Kidney epithelial cell (primary cell): ENCODE data around the gene PROCA1. TPM values are rescaled to one million over a fixed set of nuclear protein-coding genes. Genes with fewer than 3 reads are reported as not detected.
A peak's percentile ranks its signal among the peaks of the same experiment; 100 is the strongest.

Source experiments
- DNase-seq: peaks from one replicate; pipeline ENCODE4 v3.0.0-alpha.2; 2010; ENCODE audit warnings: low read depth
- H3K27me3 ChIP-seq: 2 replicates; pipeline ENCODE4 v1.6.0; 2011; ENCODE audit warnings: low read length; ENCODE audit not compliant: control insufficient read depth, insufficient read depth
- H3K36me3 ChIP-seq: 2 replicates; pipeline ENCODE4 v1.5.1; 2011; ENCODE audit warnings: low read length; ENCODE audit not compliant: control insufficient read depth, insufficient read depth
- H3K4me3 ChIP-seq: 2 replicates; pipeline ENCODE4 v1.5.1; 2011; ENCODE audit warnings: low read depth, mild to moderate bottlenecking, control low read depth, low read length
- CTCF ChIP-seq: IDR thresholded peaks from 2 replicates; pipeline ENCODE4 v1.5.1; 2011; ENCODE audit warnings: mild to moderate bottlenecking, moderate library complexity, low read length, control low read depth, inconsistent platforms; ENCODE audit not compliant: insufficient read depth, poor library complexity, severe bottlenecking
- total RNA-seq: library from RNA; depleted of rRNA; stranded (reverse); fragments of >200 nt; gene quantifications from 2 replicates; pipeline ENCODE4 v1.2.3, GENCODE V29; 2015

PROCA1 gene
- total RNA-seq, 1 donor from 2014 or later: 0.58 TPM

GRCh38 chr17:28712032-28712704 lies 480 bp upstream of the PROCA1 start:
- DNase-seq: no peak
- no peak for TF ChIP-seq CTCF
- H3K36me3 ChIP-seq: peaks cover 9% of the 10 kb centered on the region
- no peak overlapping the region for H3K4me3 ChIP-seq
- no peaks in the 10 kb centered on the region for H3K27me3 ChIP-seq

GRCh38 chr17:28710861-28711722 lies 596 bp downstream of the PROCA1 start:
- no peaks in the 10 kb centered on the region for H3K27me3 ChIP-seq
- peak; percentile 23 for TF ChIP-seq CTCF
- H3K36me3 ChIP-seq: peaks cover 9% of the 10 kb centered on the region
- peak overlapping the region; percentile 47 for H3K4me3 ChIP-seq
- no peak for DNase-seq

GRCh38 chr17:28707339-28707720 lies 4.4 kb downstream of the PROCA1 start:
- TF ChIP-seq CTCF: no peak
- Histone ChIP-seq H3K36me3 (no peaks in the 10 kb centered on the region), H3K4me3 (no peak overlapping the region), H3K27me3 (no peaks in the 10 kb centered on the region)
- DNase-seq: no peak

- no peak overlapping the region for H3K4me3 ChIP-seq
- no peak for DNase-seq
- no peak for TF ChIP-seq CTCF
- H3K36me3 ChIP-seq: no peaks in the 10 kb centered on the region
- H3K27me3 ChIP-seq: no peaks in the 10 kb centered on the region
Observed at GRCh38 chr17:28706471-28707338, 5.0 kb downstream of the PROCA1 start.

GRCh38 chr17:28705728-28706334 lies 5.9 kb downstream of the PROCA1 start:
- TF ChIP-seq CTCF: no peak
- peaks cover under 1% of the 10 kb centered on the region for H3K36me3 ChIP-seq
- no peak for DNase-seq
- no peak overlapping the region for H3K4me3 ChIP-seq
- no peaks in the 10 kb centered on the region for H3K27me3 ChIP-seq
